Measurements from ENCODE around the gene OR14I1.
"Not testable (repeated sequence)": the region's sequence is repeated elsewhere in the genome, so short reads cannot be mapped to it uniquely, and the experiment has no call there.

OR14I1 gene

GRCh38 chr1:248688527-248689298 is 13.9 kb downstream of the OR14I1 start:
- no peak for FAIRE-seq

GRCh38 chr1:248686815-248687214 is 15.8 kb downstream of the OR14I1 start:
- FAIRE-seq: no peak

More at GRCh38 chr1:248688527-248689298, 13.9 kb downstream of the OR14I1 start:
- no peak for DNase-seq (ENCODE audit: low spot score)

GRCh38 chr1:248681651-248682050 is 20.9 kb downstream of the OR14I1 start:
- no peak for DNase-seq (ENCODE audit: low spot score)
- FAIRE-seq: no peak

More at GRCh38 chr1:248686815-248687214, 15.8 kb downstream of the OR14I1 start:
- no peak for DNase-seq (ENCODE audit: low spot score)

GRCh38 chr1:248670003-248670402 is 32.6 kb downstream of the OR14I1 start:
- FAIRE-seq (no peak), DNase-seq (ENCODE audit: low spot score) (no peak)

GRCh38 chr1:248663453-248664328 is 38.9 kb downstream of the OR14I1 start:
- FAIRE-seq; DNase-seq (ENCODE audit: low spot score): not testable (repeated sequence)

GRCh38 chr1:248656797-248657196 is 45.8 kb downstream of the OR14I1 start:
- not testable (repeated sequence) for FAIRE-seq; DNase-seq (ENCODE audit: low spot score)

GRCh38 chr1:248655354-248655753 is 47.2 kb downstream of the OR14I1 start, which contains the start of gene OR2T27:
TSS of gene OR2T27 (minus strand) at chr1:248655528. CDS start at chr1:248650884, 4,644 bp downstream.
- DNase-seq (ENCODE audit: low spot score); FAIRE-seq: not testable (repeated sequence)
